GM21528 (cell line): ENCODE data around the gene DGCR2.
"Not testable (repeated sequence)": the region's sequence is repeated elsewhere in the genome, so short reads cannot be mapped to it uniquely, and the experiment has no call there.

Experiments used
- ATAC-seq: cut with Tn5 transposase; IDR thresholded peaks from one replicate; pipeline ENCODE4 v1.9.1; 2021; ENCODE audit warnings: mild to moderate bottlenecking, moderate library complexity; ENCODE audit not compliant: unreplicated experiment, low FRiP score

DGCR2 gene, protein sequence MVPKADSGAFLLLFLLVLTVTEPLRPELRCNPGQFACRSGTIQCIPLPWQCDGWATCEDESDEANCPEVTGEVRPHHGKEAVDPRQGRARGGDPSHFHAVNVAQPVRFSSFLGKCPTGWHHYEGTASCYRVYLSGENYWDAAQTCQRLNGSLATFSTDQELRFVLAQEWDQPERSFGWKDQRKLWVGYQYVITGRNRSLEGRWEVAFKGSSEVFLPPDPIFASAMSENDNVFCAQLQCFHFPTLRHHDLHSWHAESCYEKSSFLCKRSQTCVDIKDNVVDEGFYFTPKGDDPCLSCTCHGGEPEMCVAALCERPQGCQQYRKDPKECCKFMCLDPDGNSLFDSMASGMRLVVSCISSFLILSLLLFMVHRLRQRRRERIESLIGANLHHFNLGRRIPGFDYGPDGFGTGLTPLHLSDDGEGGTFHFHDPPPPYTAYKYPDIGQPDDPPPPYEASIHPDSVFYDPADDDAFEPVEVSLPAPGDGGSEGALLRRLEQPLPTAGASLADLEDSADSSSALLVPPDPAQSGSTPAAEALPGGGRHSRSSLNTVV

DNA sequence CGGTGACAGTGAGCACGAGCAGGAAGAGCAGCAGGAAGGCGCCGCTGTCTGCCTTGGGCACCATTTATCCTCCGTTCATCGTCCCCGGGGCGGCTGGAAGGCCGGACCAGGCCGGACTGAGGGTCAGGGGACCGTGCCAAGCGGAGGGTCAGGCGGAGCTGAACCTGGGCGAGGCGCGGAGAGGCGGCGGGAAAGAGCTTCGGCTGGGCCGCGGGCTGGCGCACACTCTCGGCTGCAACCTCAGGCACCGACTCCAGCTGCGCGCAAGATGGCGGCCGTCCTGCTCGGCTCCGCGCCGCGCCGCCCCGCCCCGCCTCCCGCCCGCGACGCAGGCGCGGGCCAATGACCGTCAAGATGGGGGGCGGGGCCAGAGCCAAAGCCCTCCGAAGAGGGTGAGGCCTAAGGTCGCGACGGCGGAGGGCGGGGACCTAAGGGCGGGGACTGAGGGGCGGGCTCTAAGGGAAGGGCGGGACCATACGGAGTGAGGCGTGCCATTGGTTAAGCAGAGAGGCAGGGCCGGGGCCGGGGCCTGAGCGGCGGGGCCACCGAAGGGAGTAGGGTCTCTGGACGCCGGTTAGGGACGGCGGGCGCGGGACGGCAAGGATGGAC, at the start of gene DGCR2:
TSS of gene DGCR2 (minus strand) at position 270 of the 609 bp plus-strand sequence. CDS start at position 64, 206 bp downstream.
- peak; percentile 62 for ATAC-seq

DNA sequence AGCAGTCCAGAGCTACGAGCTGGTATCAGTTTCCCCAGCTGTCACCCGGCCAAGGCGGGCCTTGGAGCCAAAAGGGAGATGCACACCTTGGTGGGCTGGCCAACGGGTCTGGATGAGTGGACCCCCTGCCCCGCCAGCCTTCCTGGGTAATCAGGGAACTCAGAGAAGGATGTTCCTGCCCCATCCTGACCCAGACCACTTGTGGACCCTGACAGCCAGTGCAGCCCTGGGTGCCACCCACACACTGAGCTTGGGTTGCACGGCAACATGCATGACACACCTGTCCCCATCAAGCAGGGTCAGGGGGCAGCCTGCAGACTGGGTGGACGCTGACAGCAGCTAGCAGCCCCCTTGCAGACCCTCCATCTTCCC, 47.7 kb upstream of the DGCR2 start:
- no peak for ATAC-seq

DNA sequence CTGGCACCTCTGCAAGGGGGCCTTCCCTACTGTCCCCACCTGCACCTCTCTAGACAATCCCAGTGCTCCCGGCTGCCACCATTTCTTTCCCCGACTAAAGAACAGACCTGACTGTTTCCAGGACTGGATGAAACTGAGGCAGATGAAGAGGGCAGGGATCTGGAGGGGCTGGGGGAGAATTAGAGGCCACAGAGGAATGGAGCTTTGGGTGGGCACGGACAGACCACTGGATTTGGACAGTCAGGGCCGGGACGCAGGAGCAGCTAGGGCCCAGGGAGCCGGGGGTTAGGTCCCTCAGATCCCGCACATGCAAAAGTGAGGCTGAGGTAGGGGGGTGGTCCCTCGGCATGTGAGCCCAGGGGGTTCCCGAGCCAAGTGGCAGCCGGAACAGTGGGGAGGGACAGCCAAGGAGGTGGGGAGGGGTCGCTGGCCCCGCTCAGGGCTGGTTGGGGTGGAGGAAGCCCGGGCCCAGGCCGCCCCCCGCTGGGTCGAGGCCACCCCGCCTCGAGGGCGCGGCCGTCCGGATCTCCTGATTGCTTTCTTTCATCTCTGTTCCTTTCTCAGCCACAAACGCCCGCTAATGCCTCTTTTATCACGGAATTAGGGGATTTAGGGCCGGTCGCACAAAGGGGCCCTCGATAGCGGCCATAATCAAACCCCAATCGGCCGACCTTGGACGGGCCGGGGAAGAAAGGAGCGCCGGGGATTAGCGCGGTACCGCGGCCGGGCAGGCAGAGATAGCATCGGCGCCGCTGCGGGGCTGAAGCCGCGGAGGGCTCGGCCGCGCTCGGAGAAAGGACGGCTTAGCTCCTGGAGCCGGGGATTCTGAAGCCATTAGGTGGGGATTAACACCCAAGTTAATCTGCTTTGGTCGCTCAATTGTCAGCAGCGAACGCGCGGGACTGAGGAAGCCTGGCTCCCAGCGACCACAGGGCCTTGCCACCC, 47.1 kb upstream of the DGCR2 start:
- no peak for ATAC-seq

DNA sequence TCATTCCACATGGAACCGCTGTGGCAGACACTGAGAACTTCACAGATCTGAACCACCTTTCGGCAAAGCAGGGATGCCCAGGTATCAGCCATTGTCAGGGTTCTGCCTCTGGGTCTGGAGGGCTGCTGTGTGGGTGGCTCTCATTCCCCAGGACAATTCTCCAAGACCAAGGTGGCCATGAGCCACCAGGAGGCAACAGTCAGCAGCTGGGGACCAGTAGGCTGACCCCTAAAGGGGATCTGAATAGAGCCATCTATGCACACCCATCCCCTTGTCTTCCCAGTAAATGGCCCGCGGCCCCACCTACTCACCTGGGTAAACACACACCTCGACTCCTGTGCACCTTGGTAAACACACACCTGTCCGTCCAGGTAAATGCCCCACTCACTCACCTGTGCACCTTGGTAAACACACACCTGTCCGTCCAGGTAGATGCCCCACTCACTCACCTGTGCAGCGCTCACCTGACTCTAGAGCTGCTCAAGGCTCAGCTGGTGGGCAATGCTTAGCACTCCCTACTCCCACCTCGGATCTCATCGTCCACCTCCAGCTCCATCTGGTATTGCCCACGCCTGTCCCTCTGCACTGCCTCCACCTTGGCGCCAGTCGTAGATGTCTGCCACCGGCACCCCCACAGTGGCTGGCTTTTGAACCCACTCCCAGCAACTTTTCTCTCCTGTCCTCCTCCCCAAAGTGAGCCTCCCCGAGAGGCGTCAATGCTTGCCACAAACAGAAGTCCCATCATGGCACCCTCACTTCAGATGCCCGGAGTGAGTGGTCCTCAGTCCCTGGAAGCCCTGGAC, 46.1 kb upstream of the DGCR2 start:
- ATAC-seq = no peak

DNA sequence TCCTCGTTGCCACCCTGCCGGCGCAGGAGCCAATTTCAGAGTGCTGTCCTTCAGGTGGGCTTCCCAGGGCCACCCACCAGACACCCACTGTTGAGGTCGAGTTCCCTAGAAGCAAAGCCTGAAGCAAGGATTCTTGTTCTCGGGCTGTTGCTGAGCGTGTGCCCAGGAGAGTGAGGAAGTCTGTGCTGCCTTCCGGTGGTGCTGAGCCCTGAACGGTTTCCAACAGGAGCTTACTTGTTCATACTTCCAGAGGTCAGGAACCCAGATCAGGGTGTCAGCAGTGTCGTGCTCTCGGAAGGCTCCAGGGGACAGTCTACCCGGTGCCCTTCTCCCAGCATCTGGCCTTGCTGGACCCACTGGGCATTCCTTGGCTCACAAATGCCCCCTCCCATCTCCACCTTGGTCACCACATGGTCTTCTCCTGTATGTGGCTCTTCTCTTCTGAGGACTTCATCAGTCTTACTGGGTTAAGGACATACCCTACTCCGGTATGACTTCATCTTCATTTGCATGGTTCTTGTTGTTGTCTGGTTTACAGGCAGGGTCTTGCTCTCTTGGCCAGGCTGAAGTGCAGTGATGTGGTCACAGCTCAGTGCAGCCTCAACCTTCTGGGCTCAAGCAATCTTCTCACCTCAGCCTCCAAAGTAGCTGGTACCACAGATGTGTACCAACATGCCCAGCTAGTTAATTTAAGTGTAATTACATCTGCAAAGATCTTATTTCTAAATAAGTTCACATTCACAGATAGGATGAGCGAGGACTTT, 45.1 kb upstream of the DGCR2 start:
- no peak for ATAC-seq

DNA sequence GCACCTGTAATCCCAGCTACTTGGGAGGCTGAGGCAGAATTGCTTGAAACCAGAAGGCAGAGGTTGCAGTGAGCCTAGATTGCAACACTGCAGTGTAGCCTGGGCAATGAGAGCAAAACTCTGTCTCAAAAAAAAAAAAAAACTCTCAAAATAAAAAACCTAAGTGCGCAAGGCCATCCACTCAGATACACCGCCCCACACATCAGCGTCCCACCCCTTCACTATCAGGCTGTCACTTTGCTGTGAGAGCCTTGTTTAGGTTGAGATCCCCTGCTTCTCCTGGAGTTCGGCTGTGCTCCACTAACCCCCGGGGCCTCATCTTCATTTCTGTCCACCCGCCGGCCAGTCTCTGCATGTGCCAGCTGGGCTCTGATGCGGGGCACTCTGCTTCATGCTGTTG, 44.2 kb upstream of the DGCR2 start:
- ATAC-seq = no peak

DNA sequence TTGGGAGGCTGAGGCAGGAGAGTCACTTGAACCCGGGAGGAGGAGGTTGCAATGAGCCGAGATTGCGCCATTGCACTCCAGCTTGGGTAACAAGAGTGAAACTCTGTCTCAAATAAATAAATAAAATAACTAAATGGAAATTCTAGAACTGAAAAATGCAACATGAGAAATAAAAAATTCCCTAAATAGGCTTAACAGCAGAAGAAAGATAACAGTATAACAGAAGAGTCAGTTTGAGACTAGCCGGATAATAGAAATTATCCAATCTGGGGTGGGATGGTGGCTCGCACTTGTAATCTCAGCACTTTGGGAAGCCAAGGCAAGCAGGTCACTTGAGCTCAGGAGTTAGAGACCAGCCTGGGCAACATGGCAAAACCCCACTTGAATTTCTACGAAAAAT, 42.2 kb upstream of the DGCR2 start:
- ATAC-seq = no peak

DNA sequence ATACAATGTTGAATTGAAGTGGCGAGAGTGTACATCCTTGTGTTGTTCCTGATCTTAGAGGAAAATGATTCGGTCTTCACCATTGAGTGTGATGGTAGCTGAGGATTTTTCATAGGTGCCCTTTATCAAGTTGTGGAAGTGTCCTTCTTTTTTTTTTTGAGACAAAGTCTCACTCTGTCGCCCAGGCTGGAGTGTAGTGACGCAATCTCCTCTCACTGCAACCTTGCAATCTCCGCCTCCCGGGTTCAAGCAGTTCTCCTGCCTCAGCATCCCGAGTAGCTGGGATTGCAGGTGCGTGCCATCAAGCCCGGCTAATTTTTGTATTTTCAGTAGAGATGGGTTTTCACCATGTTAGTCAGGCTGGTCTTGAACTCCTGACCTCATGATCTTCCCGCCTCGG, 36.4 kb upstream of the DGCR2 start:
- ATAC-seq = not testable (repeated sequence)

DNA sequence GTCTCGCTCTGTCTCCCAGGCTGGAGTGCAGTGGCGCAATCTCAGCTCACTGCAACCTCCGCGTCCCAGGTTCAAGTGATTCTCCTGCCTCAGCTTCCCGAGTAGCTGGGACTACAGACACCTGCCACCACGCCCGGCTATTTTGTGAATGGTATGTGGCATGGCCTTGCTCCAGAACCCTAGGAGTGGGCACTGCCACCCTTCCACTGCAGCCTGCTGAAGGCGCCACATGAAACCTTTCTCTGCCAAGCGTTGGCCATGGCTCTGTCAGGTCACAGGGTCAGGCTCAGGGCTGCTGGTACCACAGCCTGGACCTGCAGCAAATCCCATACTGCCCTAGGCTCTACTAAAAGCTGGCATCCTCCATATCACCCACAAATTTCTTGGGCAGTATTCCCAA, 33.9 kb upstream of the DGCR2 start:
- not testable (repeated sequence) for ATAC-seq

DNA sequence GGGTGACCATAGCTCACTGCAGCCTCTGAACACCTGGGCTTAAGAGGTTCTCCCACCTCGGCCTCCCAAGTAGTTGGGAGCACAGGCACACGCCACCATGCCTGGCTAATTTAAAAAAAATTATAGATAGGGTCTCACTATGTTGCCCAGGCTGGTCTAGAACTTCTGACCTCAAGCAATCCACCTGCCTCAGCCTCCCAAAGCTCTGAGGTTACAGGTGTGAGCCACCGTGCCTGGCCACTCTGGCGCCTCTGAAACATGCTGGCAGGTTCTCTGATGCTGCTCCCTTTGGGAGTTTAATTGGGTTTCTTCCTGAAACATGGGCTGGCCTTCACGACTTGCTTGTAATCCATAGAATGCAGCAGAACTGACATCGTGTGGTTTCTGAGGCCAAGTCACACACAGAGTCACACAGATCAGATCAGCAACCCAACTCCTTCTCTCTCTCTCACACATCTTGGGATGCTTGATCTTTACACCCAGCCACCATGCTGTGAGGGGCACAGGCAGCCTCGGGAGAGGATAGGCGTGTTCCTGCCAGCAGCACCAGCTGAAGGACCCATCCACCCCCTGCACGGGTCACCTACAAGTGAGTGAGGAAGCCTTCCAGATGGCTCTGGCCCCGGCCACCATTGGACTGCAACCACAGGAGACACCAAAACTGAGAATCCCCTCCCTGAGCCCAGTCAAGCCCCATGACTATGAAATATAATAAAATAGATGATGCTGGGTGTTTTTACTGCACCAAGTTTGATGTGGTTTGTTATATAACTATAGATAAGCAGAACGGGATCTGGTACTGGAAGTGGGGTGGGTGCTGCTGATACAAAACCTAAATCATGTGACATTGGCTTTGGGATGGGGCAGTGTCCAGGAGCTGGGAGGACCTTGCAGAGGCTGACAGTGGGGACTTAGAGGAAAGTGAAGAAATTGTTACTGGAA, 31.0 kb upstream of the DGCR2 start:
- no peak for ATAC-seq

DNA sequence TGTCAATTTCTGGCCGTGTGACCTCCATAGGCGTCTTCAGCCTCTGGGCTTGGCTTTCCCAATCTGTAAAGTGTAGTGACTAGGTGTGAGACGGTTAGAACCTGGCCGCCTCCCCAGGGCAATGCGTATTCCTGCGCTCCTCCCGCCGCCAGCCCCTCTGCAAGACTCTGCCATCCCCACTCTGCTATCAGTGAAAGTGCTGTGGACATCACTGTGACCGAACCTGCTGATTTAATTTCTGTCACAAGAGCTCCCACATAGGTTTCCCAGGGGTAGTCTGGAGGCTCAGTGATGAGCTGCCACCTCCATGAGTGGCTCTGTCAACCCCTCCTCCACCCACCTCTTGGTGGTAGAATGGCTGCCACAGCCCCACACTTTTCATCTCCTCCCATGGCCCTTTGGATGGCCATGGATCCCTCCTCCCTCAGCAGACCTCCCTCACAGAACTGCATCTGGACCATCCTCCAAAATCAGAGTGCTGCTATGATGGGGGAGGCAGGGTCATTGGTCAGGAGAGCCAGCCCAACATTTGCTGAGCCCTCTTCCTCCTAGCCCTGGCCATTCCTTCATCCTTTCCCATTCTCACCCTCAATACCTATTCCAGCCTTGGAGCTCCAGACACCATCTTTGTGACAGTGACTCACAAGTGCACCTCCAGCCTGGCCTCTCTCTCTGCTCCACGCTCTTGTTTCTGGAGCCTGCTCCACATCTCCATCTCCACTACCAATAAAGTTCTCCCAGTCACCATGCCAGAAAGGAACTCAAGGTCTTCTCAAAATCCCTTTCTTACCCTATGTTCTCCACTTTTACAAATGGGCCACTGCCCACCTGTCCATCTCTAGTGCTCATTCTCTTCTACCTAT, 29.3 kb upstream of the DGCR2 start:
- ATAC-seq = no peak

DNA sequence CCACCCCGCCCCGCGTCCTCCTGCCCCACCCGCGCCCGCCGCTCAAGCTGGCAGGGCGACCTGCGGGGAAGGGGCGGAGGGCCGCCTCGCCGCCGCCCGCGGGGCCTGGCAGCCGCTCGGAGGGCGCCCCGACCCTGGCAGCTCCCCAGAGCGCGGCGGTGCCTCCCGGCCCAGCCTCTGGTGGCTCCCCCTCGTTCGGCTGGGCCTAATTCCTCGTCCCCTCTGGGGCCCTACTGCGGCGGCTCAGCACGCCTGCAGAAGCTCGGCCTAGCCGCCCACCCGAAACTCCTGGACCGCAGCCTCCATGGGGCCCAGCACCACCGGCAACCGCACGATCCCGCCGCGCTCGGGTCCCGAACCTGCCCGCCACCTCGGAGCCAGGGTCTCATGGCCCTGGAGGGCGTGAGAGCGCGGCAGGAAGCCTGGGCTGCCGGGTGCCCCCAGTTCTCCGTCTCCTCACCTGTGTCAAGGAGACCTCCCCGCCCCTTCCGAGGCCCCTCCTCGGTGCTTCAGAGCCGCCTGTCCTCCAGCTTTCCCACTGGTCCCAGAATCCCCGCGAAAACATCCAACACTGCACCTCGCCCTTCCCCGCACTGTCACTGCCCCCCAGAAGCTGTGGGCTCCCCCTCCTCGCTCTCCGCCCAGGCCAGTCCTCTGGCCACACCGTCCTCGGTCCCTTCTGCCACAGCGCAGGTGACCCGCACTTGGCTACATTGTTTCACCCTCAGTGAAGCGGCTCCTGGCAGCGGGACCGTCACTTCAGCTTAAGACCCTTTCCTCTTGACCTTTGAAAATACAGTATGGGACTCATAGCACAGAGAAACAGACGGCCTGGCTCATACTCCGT, 28.5 kb upstream of the DGCR2 start:
- ATAC-seq = no peak

DNA sequence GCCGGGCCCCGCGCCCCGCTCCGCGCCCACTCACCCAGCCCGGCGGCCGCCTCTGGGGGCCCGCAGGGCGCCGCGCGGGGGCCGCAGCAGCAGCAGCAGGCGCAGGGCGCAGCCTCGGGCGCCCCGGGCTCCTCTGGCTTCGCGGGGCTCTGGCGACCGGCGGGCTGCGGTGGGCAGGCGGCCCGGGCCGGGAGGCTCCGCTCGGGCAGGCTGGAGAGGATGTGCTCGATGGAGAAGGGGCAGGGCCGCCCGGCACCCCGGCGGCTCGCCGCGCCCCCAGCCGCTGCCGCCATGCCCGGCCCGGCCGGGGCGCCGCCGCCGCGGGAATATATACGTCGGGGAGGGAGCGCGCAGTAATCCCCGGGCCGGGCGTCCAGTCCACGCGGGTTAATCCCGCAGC, 27.8 kb upstream of the DGCR2 start, which contains the start of gene GSC2:
TSS of gene GSC2 (minus strand) at position 302 of the 400 bp plus-strand sequence. CDS start at position 293, 9 bp downstream.
- no peak for ATAC-seq

DNA sequence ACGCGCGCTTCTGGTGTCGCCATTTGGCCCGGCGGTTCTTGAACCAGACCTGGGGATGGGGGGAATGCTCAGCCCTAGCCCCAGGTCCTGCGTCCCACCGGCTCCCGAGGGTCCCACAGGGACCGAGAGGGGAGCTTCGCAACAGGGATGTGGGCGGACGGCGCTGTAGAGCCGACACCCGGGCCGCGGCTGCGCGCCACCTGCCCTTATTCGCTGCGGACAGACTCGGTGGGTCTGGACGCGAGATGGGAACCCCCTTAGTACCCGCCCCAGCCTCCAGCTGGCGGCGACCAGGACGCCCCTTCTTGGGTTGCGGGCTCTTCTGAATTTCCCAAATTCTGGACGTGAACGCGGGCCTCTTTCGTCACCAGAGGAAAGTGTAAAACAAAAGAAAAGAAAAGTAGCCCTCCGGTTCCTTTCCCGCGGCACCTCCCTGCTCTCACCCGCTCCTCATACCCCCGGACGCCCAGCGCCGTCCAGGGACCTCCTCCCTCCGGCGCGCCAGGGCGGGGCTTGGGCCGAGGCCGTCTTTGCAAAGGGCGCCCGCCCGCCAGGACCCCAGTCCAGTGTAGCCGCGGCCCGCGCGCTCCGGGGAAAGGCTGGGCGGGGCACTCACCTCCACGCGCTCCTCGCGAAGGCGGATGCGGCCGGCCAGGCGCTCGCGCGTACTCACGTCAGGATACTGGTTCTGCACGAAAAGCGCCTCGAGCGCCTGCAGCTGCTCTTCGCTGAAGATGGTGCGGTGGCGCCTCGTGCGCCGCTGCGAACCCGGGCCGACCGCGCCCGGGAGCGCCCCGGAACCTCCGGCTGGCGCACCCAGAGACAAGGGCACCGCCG, 27.1 kb upstream of the DGCR2 start:
- no peak for ATAC-seq

DNA sequence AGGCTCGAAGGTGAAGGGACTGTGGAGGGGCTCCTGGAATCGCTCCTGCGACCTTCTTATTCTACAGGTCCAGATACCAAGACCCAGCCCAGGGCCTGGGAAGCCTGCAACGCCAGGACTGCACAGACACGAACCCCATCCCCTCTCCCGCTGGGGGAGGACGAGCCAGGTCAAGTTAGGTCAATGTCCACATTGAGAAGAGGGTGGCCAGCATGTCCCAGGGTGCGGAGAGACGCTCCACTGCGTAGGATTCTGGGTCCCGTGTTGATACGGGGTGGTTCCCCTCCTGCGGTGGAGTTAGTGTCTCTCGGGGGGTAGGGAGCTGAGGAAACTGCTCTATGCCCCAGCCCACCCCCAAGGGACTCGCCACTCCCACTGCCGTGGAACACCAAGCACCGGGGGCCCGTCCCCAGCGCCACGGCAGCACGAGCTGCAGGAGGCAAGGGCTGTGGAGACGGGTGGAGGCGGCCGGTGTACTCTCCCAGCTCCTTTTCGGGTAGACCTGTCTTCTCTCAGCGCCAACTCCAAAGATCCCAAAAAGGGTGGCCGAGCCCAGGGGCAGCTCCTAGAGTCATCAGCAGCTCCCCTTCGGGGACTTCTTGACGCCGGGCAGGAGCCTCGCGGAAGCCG, 26.3 kb upstream of the DGCR2 start:
- no peak for ATAC-seq
